ENCODE measurements around the gene FSIP1. TPM values are rescaled to one million over a fixed set of nuclear protein-coding genes. Genes with fewer than 3 reads are reported as not detected.

FSIP1 gene
- total RNA-seq, 2 experiments from 2014 or later = 0.22 to 0.34 TPM

- Histone ChIP-seq H3K36me3 (ENCODE audit: insufficient read depth, low read length) (no peaks in the 10 kb centered on the region), H3K27ac (ENCODE audit: low read depth in 1 of 2, low read length in 2 of 2) (no peak overlapping the region), H3K9me3 (ENCODE audit: control insufficient read depth in 1 of 2, insufficient read depth in 1 of 2, low read length in 2 of 2) (peaks cover 0 to 6% of the 10 kb centered on the region in 2 experiments), H3K4me3 (ENCODE audit: low read length) (no peak overlapping the region), H3K27me3 (ENCODE audit: control insufficient read depth in 1 of 2, insufficient read depth in 2 of 2, low read length in 2 of 2) (no peaks in the 10 kb centered on the region), H3K4me1 (ENCODE audit: insufficient read depth, low read length) (no peaks in the 10 kb centered on the region)
- Mint-ChIP-seq H3K36me3 (ENCODE audit: low read depth) (no peaks in the 10 kb centered on the region), H3K27me3 (peaks cover 4% of the 10 kb centered on the region), H3K27ac (no peak overlapping the region), H3K4me3 (no peak overlapping the region), H3K9me3 (no peaks in the 10 kb centered on the region), H3K4me1 (ENCODE audit: low read depth) (no peaks in the 10 kb centered on the region)
- intact Hi-C loops (cut with DNase I, micrococcal nuclease) = no loop called here
- CTCF ChIA-PET = no interaction called here
- no peak for DNase-seq
- TF ChIP-seq CTCF (IDR thresholded peaks at IDR 0.05) = no peak
- POLR2A ChIA-PET = no interaction called here
- no peak for ATAC-seq (ENCODE audit: poor library complexity)
Observed at GRCh38 chr15:39597336-39597735, 185.3 kb downstream of the FSIP1 start.

GRCh38 chr15:39596358-39597051, 186.1 kb downstream of the FSIP1 start:
- Histone ChIP-seq H3K4me1 (ENCODE audit: insufficient read depth, low read length) (no peaks in the 10 kb centered on the region), H3K4me3 (ENCODE audit: low read length) (no peak overlapping the region), H3K27ac (ENCODE audit: low read depth in 1 of 2, low read length in 2 of 2) (no peak overlapping the region), H3K9me3 (ENCODE audit: control insufficient read depth in 1 of 2, insufficient read depth in 1 of 2, low read length in 2 of 2) (peaks cover 0 to 6% of the 10 kb centered on the region in 2 experiments), H3K27me3 (ENCODE audit: control insufficient read depth in 1 of 2, insufficient read depth in 2 of 2, low read length in 2 of 2) (no peaks in the 10 kb centered on the region), H3K36me3 (ENCODE audit: insufficient read depth, low read length) (no peaks in the 10 kb centered on the region)
- no peak overlapping the region for H3K4me3 Mint-ChIP-seq
- no peaks in the 10 kb centered on the region for H3K9me3 Mint-ChIP-seq
- peaks cover 4% of the 10 kb centered on the region for H3K27me3 Mint-ChIP-seq
- no peaks in the 10 kb centered on the region for H3K36me3 Mint-ChIP-seq (ENCODE audit: low read depth)
- H3K27ac Mint-ChIP-seq = no peak overlapping the region
- intact Hi-C loops (cut with DNase I, micrococcal nuclease) = no loop called here
- no peak for TF ChIP-seq CTCF (IDR thresholded peaks at IDR 0.05)
- ATAC-seq (ENCODE audit: poor library complexity) = no peak
- CTCF ChIA-PET = no interaction called here
- DNase-seq = no peak
- no peaks in the 10 kb centered on the region for H3K4me1 Mint-ChIP-seq (ENCODE audit: low read depth)
- POLR2A ChIA-PET = no interaction called here

GRCh38 chr15:39595338-39596221, 187.1 kb downstream of the FSIP1 start:
- Histone ChIP-seq H3K27ac (ENCODE audit: low read depth in 1 of 2, low read length in 2 of 2) (no peak overlapping the region), H3K4me3 (ENCODE audit: low read length) (no peak overlapping the region), H3K4me1 (ENCODE audit: insufficient read depth, low read length) (no peaks in the 10 kb centered on the region), H3K36me3 (ENCODE audit: insufficient read depth, low read length) (no peaks in the 10 kb centered on the region), H3K9me3 (ENCODE audit: control insufficient read depth in 1 of 2, insufficient read depth in 1 of 2, low read length in 2 of 2) (peaks cover 0 to 6% of the 10 kb centered on the region in 2 experiments), H3K27me3 (ENCODE audit: control insufficient read depth in 1 of 2, insufficient read depth in 2 of 2, low read length in 2 of 2) (no peaks in the 10 kb centered on the region)
- CTCF ChIA-PET = interaction anchor here (0.6 to 2.3 kb wide), 3 partner anchors 91 to 361 kb away, joined by 3 to 18 read pairs (median 3); no protein-coding TSS in a partner anchor
- no peaks in the 10 kb centered on the region for H3K36me3 Mint-ChIP-seq (ENCODE audit: low read depth)
- H3K27ac Mint-ChIP-seq = no peak overlapping the region
- ATAC-seq (ENCODE audit: poor library complexity) (no peak), DNase-seq (no peak)
- H3K9me3 Mint-ChIP-seq = no peaks in the 10 kb centered on the region
- POLR2A ChIA-PET = no interaction called here
- H3K4me1 Mint-ChIP-seq (ENCODE audit: low read depth) = no peaks in the 10 kb centered on the region
- H3K27me3 Mint-ChIP-seq = peaks cover 4% of the 10 kb centered on the region
- no peak for TF ChIP-seq CTCF (IDR thresholded peaks at IDR 0.05)
- intact Hi-C loops (cut with DNase I, micrococcal nuclease) = no loop called here
- no peak overlapping the region for H3K4me3 Mint-ChIP-seq

All from CD4-positive, alpha-beta T cell (primary cell).